Left ventricle myocardium inferior (tissue), 1 donor: ENCODE data around the gene VAMP2. TPM values are rescaled to one million over a fixed set of nuclear protein-coding genes. Genes with fewer than 3 reads are reported as not detected.

Experiments used
- DNase-seq: peaks from one replicate; pipeline ENCODE4 v3.0.0-alpha.2; 2020
- H3K27ac ChIP-seq: fragments of 200-600 bp; replicated peaks from 2 replicates; pipeline ENCODE4 v1.8.0; 2021
- H3K27me3 ChIP-seq: fragments of 200-600 bp; 2 replicates; pipeline ENCODE4 v1.8.0; 2021; ENCODE audit warnings: low read depth
- H3K36me3 ChIP-seq: fragments of 200-600 bp; 2 replicates; pipeline ENCODE4 v1.8.0; 2021
- H3K4me1 ChIP-seq: fragments of 200-600 bp; 2 replicates; pipeline ENCODE4 v1.8.0; 2021
- H3K4me3 ChIP-seq: fragments of 200-600 bp; 2 replicates; pipeline ENCODE4 v1.8.0; 2021; ENCODE audit warnings: mild to moderate bottlenecking, moderate library complexity
- H3K9me3 ChIP-seq: fragments of 200-600 bp; replicated peaks from 2 replicates; pipeline ENCODE4 v1.8.0; 2021
- CTCF ChIP-seq: fragments of 200-600 bp; IDR thresholded peaks from 2 replicates; pipeline ENCODE4 v1.8.0; 2021; ENCODE audit warnings: antibody characterized with exemption, mild to moderate bottlenecking, borderline replicate concordance
- intact Hi-C: fragments of 100-400 bp; cut with micrococcal nuclease; formaldehyde crosslinking; loops from one replicate; pipeline ENCODE4 v1.11.0; 2022
- total RNA-seq: library from RNA; stranded (reverse); fragmentation: NEBNext Ultra II Directional; extraction: Animal tissue kit (Norgen Biotek cat#: 25700); gene quantifications from one replicate; pipeline ENCODE4 v1.2.1, GENCODE V29; 2021
- donor health status: DM: no; HTN: yes; CAD: no; lungs with severe emphysema.

The VAMP2 gene
- total RNA-seq, 1 donor from 2014 or later = 59.6 TPM

GRCh38 chr17:8159459-8160223, 3.1 kb downstream of the VAMP2 start:
- TF ChIP-seq CTCF = no peak
- Histone ChIP-seq H3K27me3 (no peaks in the 10 kb centered on the region), H3K4me1 (peaks cover 85% of the 10 kb centered on the region), H3K9me3 (no peaks in the 10 kb centered on the region), H3K4me3 (no peak overlapping the region), H3K27ac (peak overlapping the region; percentile 100), H3K36me3 (peaks cover 24% of the 10 kb centered on the region)
- DNase-seq = peak; percentile 1
- intact Hi-C loops = no loop called here

GRCh38 chr17:8159032-8159400, 3.7 kb downstream of the VAMP2 start:
- no peaks in the 10 kb centered on the region for H3K9me3 ChIP-seq
- no peak for TF ChIP-seq CTCF
- H3K4me3 ChIP-seq = no peak overlapping the region
- intact Hi-C loops = no loop called here
- H3K4me1 ChIP-seq = peaks cover 80% of the 10 kb centered on the region
- peaks cover 24% of the 10 kb centered on the region for H3K36me3 ChIP-seq
- peak overlapping the region; percentile 100 for H3K27ac ChIP-seq
- no peak for DNase-seq
- H3K27me3 ChIP-seq = no peaks in the 10 kb centered on the region

GRCh38 chr17:8158267-8159031, 4.3 kb downstream of the VAMP2 start:
- H3K36me3 ChIP-seq = peaks cover 24% of the 10 kb centered on the region
- peak; percentile 92 for DNase-seq
- peaks cover 80% of the 10 kb centered on the region for H3K4me1 ChIP-seq
- intact Hi-C loops = no loop called here
- H3K4me3 ChIP-seq = peak overlapping the region; percentile 18
- no peaks in the 10 kb centered on the region for H3K27me3 ChIP-seq
- TF ChIP-seq CTCF = peak; percentile 94
- peak overlapping the region; percentile 100 for H3K27ac ChIP-seq
- H3K9me3 ChIP-seq = no peaks in the 10 kb centered on the region

GRCh38 chr17:8156246-8156992, 6.3 kb downstream of the VAMP2 start:
- no peak for TF ChIP-seq CTCF
- DNase-seq = peak; percentile 100
- peaks cover 73% of the 10 kb centered on the region for H3K4me1 ChIP-seq
- H3K27me3 ChIP-seq = no peaks in the 10 kb centered on the region
- H3K4me3 ChIP-seq = peak overlapping the region; percentile 75
- peaks cover 24% of the 10 kb centered on the region for H3K36me3 ChIP-seq
- intact Hi-C loops = no loop called here
- no peaks in the 10 kb centered on the region for H3K9me3 ChIP-seq
- H3K27ac ChIP-seq = peak overlapping the region; percentile 100

GRCh38 chr17:8155996-8156245, 6.8 kb downstream of the VAMP2 start:
- Histone ChIP-seq H3K36me3 (peaks cover 19% of the 10 kb centered on the region), H3K27ac (peak overlapping the region; percentile 99), H3K9me3 (no peaks in the 10 kb centered on the region), H3K4me1 (peaks cover 69% of the 10 kb centered on the region), H3K4me3 (peak overlapping the region; percentile 75), H3K27me3 (no peaks in the 10 kb centered on the region)
- no peak for TF ChIP-seq CTCF
- intact Hi-C loops = no loop called here
- no peak for DNase-seq
